ENCODE results near the gene KCNMA1.

The KCNMA1 gene

DNA sequence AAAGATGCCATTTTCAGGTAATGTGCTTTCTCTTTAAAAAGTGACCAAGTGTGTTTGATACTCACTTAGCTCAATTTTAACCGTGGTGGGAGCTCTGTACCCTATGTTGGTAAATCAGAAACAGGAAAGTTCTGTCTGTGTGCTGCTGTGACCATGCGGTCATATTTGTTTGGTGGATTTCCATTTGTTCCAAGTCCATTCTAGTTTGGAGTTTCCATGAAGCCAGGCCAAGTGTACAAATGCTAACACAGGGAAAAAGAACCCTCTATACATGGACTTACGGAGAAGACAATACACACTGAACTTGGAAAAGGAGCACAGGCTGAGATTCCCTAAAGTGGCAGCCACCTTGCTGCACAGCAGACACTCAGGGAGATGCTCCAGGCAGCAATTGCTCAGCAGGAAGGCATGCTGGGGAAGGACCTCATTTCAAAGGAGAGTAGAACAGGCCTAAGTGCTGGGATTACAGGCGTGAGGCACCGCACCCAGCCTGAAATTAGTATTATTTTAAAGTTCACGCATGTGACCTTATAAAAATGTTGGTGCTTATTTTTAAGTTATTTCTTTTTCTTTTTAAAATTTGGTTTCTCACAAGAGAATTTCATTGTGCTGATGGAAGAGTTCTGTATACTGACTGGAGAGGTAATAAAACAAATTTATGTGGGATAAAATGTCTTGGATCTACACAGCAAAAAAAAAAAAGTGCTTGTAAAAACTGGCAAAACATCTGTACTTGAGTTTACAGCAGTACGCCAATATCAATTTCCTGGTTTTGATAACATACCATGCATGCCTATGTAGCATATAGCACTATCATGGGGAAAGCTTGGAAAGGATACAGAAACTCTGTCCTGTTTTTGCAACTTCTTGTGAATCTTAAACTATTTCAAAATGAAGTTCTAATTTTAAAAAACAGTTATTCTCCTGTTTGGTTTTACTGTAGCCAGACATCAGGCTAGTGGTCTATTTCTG, 436.2 kb downstream of the KCNMA1 start:
- Histone ChIP-seq H4K20me1 (ENCODE audit: low read depth, low read length) (no peaks in the 10 kb centered on the region), H3K4me2 (ENCODE audit: low read depth, low read length, poor library complexity, severe bottlenecking) (no peak overlapping the region), H3K9ac (ENCODE audit: low read length) (no peak overlapping the region), H3K36me3 (ENCODE audit: low read length) (no peaks in the 10 kb centered on the region), H3K4me3 (ENCODE audit: insufficient read depth, low read length, poor library complexity, severe bottlenecking) (no peak overlapping the region), H3K79me2 (ENCODE audit: insufficient read depth, low read length) (no peaks in the 10 kb centered on the region), H3K27ac (ENCODE audit: low read depth, low read length) (no peak overlapping the region), H3K9me3 (ENCODE audit: insufficient read depth, low read length) (no peaks in the 10 kb centered on the region), H3K27me3 (ENCODE audit: low read length) (no peaks in the 10 kb centered on the region), H3K9me2 (replicated peaks; ENCODE audit: insufficient read depth, low read length) (no peaks in the 10 kb centered on the region), H3F3A (ENCODE audit: insufficient read depth) (no peaks in the 10 kb centered on the region), H2AFZ (ENCODE audit: low read depth, low read length, severe bottlenecking) (no peak overlapping the region)
- no peak for TF ChIP-seq EZH2phosphoT487 (conservative IDR thresholded peaks at IDR 0.05; ENCODE audit: low read length)
- TF ChIP-seq CTCF (IDR thresholded peaks at IDR 0.05; ENCODE audit: insufficient read depth, low read length, poor library complexity, severe bottlenecking) = no peak

GRCh38 chr10:77197544-77197943, 440.1 kb downstream of the KCNMA1 start:
- H3K9me2 ChIP-seq (replicated peaks; ENCODE audit: insufficient read depth, low read length) = no peaks in the 10 kb centered on the region
- no peaks in the 10 kb centered on the region for H3K79me2 ChIP-seq (ENCODE audit: insufficient read depth, low read length)
- no peaks in the 10 kb centered on the region for H3K36me3 ChIP-seq (ENCODE audit: low read length)
- H4K20me1 ChIP-seq (ENCODE audit: low read depth, low read length) = no peaks in the 10 kb centered on the region
- no peaks in the 10 kb centered on the region for H3K9me3 ChIP-seq (ENCODE audit: insufficient read depth, low read length)
- TF ChIP-seq EZH2phosphoT487 (conservative IDR thresholded peaks at IDR 0.05; ENCODE audit: low read length) = no peak
- TF ChIP-seq CTCF (IDR thresholded peaks at IDR 0.05; ENCODE audit: insufficient read depth, low read length, poor library complexity, severe bottlenecking) = no peak
- H3K9ac ChIP-seq (ENCODE audit: low read length) = no peak overlapping the region
- H3K4me3 ChIP-seq (ENCODE audit: insufficient read depth, low read length, poor library complexity, severe bottlenecking) = no peak overlapping the region
- H2AFZ ChIP-seq (ENCODE audit: low read depth, low read length, severe bottlenecking) = no peak overlapping the region
- H3F3A ChIP-seq (ENCODE audit: insufficient read depth) = no peaks in the 10 kb centered on the region
- no peaks in the 10 kb centered on the region for H3K27me3 ChIP-seq (ENCODE audit: low read length)
- no peak overlapping the region for H3K4me2 ChIP-seq (ENCODE audit: low read depth, low read length, poor library complexity, severe bottlenecking)
- H3K27ac ChIP-seq (ENCODE audit: low read depth, low read length) = no peak overlapping the region

- Histone ChIP-seq H3K9me3 (ENCODE audit: insufficient read depth, low read length) (no peaks in the 10 kb centered on the region), H3K27me3 (ENCODE audit: low read length) (no peaks in the 10 kb centered on the region), H3K36me3 (ENCODE audit: low read length) (no peaks in the 10 kb centered on the region), H3K4me3 (ENCODE audit: insufficient read depth, low read length, poor library complexity, severe bottlenecking) (no peak overlapping the region), H3K79me2 (ENCODE audit: insufficient read depth, low read length) (no peaks in the 10 kb centered on the region), H3K27ac (ENCODE audit: low read depth, low read length) (no peak overlapping the region), H3K4me2 (ENCODE audit: low read depth, low read length, poor library complexity, severe bottlenecking) (no peak overlapping the region), H3K9me2 (replicated peaks; ENCODE audit: insufficient read depth, low read length) (no peaks in the 10 kb centered on the region), H2AFZ (ENCODE audit: low read depth, low read length, severe bottlenecking) (no peak overlapping the region), H3F3A (ENCODE audit: insufficient read depth) (no peaks in the 10 kb centered on the region), H3K9ac (ENCODE audit: low read length) (no peak overlapping the region), H4K20me1 (ENCODE audit: low read depth, low read length) (no peaks in the 10 kb centered on the region)
- TF ChIP-seq CTCF (IDR thresholded peaks at IDR 0.05; ENCODE audit: insufficient read depth, low read length, poor library complexity, severe bottlenecking) (no peak), EZH2phosphoT487 (conservative IDR thresholded peaks at IDR 0.05; ENCODE audit: low read length) (no peak)
Observed at GRCh38 chr10:77196614-77197013, 441.0 kb downstream of the KCNMA1 start.

All from SU-DHL-6 (cell line).